AG04449 (cell line): ENCODE results near the gene AMMECR1.

Experiments used
- CTCF ChIA-PET: fragments of 350-600 bp; formaldehyde crosslinking; extraction: SDS; loops from one replicate; lab custom pipeline; 2021; ENCODE audit warnings: antibody characterized with exemption; lab: Yijun Ruan, JAX
- POLR2A ChIA-PET: fragments of 400-600, 350-600 bp; formaldehyde crosslinking; extraction: SDS; loops from one replicate; lab custom pipeline; 2020; ENCODE audit warnings: antibody characterized with exemption, inconsistent platforms; lab: Yijun Ruan, JAX
- DNase-seq: peaks from one replicate; pipeline ENCODE4 v3.0.0-alpha.2; 2010; ENCODE audit warnings: low read depth, low spot score
- H3K4me3 ChIP-seq: 2 replicates; pipeline ENCODE4 v1.5.1; 2011; ENCODE audit warnings: low read depth, mild to moderate bottlenecking, control low read depth, low read length
- TF ChIP-seq, protein P1 (sequence below): IDR thresholded peaks from one replicate; pipeline ENCODE4 v1.5.1; 2011; ENCODE audit warnings: mild to moderate bottlenecking, moderate library complexity, low read length, control low read depth, inconsistent platforms; ENCODE audit not compliant: insufficient read depth; ENCODE audit errors: missing control alignments

The AMMECR1 gene

DNA sequence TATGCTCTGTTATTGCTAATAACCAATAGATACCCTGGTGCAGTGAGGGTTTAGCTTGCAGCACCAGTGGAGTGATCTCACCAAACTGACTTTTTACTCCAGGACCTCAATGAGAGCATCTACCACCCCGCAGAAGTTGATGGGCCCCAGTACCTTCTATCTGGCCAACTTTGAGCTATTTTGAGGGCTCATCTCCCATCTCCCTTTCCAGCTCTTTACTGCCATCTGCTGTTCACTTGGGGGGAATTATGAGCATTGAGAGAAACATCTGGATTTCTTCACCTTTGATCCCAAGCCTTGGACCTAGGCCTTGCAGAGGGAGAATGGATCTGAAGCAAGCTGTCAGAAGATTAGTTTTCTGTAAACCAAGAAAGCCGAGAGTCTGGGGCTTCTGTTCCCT is 171.4 kb downstream of the AMMECR1 start:
- no peak for DNase-seq
- ChIA-PET POLR2A (no interaction called here), CTCF (interaction anchor here (0.7 to 9.2 kb wide), 49 partner anchors 11 to 705 kb away, joined by 3 to 208 read pairs (median 4); no protein-coding TSS in a partner anchor)
- no peak overlapping the region for H3K4me3 ChIP-seq
- TF ChIP-seq, protein P1, sequence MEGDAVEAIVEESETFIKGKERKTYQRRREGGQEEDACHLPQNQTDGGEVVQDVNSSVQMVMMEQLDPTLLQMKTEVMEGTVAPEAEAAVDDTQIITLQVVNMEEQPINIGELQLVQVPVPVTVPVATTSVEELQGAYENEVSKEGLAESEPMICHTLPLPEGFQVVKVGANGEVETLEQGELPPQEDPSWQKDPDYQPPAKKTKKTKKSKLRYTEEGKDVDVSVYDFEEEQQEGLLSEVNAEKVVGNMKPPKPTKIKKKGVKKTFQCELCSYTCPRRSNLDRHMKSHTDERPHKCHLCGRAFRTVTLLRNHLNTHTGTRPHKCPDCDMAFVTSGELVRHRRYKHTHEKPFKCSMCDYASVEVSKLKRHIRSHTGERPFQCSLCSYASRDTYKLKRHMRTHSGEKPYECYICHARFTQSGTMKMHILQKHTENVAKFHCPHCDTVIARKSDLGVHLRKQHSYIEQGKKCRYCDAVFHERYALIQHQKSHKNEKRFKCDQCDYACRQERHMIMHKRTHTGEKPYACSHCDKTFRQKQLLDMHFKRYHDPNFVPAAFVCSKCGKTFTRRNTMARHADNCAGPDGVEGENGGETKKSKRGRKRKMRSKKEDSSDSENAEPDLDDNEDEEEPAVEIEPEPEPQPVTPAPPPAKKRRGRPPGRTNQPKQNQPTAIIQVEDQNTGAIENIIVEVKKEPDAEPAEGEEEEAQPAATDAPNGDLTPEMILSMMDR, result peak; percentile 53

DNA sequence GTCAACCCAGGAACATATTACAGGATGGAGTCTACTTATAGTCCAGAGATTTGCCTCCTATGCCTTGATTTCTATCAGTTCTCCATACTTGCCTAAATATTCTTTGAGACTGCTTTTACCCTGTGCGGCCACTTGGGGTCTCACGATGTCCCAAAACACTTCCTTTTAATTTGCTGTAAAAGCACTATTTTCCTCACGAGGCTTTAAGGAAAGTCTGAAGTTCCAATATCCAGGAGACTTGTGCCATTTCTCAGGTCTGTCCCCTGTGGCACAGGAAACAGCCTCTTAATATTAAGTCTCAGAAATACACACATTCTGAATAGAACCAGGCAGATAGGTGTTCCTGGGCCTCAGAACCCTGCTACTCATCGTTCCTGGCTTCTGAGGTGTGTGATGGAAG is 172.0 kb downstream of the AMMECR1 start:
- ChIA-PET POLR2A (no interaction called here), CTCF (interaction anchor here (0.8 to 9.2 kb wide), 40 partner anchors 10 to 706 kb away, joined by 3 to 208 read pairs (median 5); no protein-coding TSS in a partner anchor)
- no peak for DNase-seq
- TF ChIP-seq, protein P1, result peak; percentile 31
- no peak overlapping the region for H3K4me3 ChIP-seq

DNA sequence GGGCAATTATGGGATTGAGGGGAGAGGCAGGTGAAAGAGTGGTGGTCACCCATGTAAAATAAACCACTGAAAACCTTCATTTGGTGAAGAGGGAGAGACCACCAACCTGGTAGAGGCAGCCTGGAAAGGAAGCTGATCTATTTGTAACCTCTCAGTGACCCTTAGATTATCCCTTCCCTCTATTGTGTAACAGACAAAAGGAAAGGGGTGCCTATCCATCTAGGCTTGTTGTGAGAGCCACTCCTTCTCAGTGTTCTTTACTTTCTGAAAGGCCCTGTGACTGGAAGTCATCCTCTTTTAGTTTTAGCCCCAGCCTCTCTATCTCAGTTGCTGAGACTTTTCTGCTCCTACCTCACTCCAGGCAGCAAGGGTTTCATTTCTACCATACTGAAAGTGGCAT is 172.6 kb downstream of the AMMECR1 start:
- no peak for DNase-seq
- POLR2A ChIA-PET, result no interaction called here
- TF ChIP-seq, protein P1, result no peak
- CTCF ChIA-PET, result interaction anchor here (0.9 to 9.2 kb wide), 8 partner anchors 9 to 268 kb away, joined by 3 to 208 read pairs (median 34); no protein-coding TSS in a partner anchor
- H3K4me3 ChIP-seq, result no peak overlapping the region
